CD8-positive, alpha-beta memory T cell (primary cell): Measurements from ENCODE around the gene CACTIN. TPM values are rescaled to one million over a fixed set of nuclear protein-coding genes. Genes with fewer than 3 reads are reported as not detected.
A peak's percentile ranks its signal among the peaks of the same experiment; 100 is the strongest.
"Not testable (repeated sequence)": the region's sequence is repeated elsewhere in the genome, so short reads cannot be mapped to it uniquely, and the experiment has no call there.

Experiments used
- CTCF ChIA-PET: fragments of 350-600 bp; sonication (Branson Sonifier 250); formaldehyde crosslinking; loops from one replicate; lab custom pipeline; 2021; ENCODE audit warnings: antibody characterized with exemption; lab: Charles Lee
- POLR2A ChIA-PET: fragments of 350-600 bp; sonication (Branson Sonifier 250); formaldehyde crosslinking; loops from one replicate; lab custom pipeline; 2021; ENCODE audit warnings: antibody characterized with exemption; lab: Charles Lee
- DNase-seq, 5 donors: peaks; one replicate each; pipeline versions ENCODE4 v3.0.0 to v3.0.0-alpha.2; 2020 to 2022; ENCODE audit warnings: mixed read lengths in 1 of 5
- H3K27ac ChIP-seq: one replicate; pipeline ENCODE4 v1.7.0; 2013; ENCODE audit warnings: low read depth, mild to moderate bottlenecking, low read length, moderate library complexity
- H3K27me3 ChIP-seq: 2 replicates; pipeline ENCODE4 v1.7.0; 2013; ENCODE audit warnings: low read length, mild to moderate bottlenecking; ENCODE audit not compliant: insufficient read depth, poor library complexity, severe bottlenecking
- H3K36me3 ChIP-seq: 2 replicates; pipeline ENCODE4 v1.7.0; 2013; ENCODE audit warnings: mild to moderate bottlenecking, low read length, moderate library complexity; ENCODE audit not compliant: insufficient read depth
- H3K4me1 ChIP-seq: 2 replicates; pipeline ENCODE4 v1.7.0; 2013; ENCODE audit warnings: mild to moderate bottlenecking, low read length, moderate library complexity; ENCODE audit not compliant: insufficient read depth
- H3K4me3 ChIP-seq: 2 replicates; pipeline ENCODE4 v1.7.0; 2013; ENCODE audit warnings: mild to moderate bottlenecking, low read length
- H3K9me3 ChIP-seq: 2 replicates; pipeline ENCODE4 v1.7.0; 2013; ENCODE audit warnings: mild to moderate bottlenecking, low read length
- H3K27ac Mint-ChIP-seq, 8 donors: one replicate each; pipeline ENCODE4 v1.8.0; 2020 to 2021; ENCODE audit warnings: mixed read lengths in 8 of 8, mild to moderate bottlenecking in 6 of 8, inconsistent platforms in 3 of 8, moderate library complexity in 3 of 8
- H3K27me3 Mint-ChIP-seq, 2 donors: one replicate each; pipeline ENCODE4 v1.8.0; 2020 to 2021; ENCODE audit warnings: mixed read lengths in 2 of 2, mild to moderate bottlenecking in 1 of 2, moderate library complexity in 1 of 2
- H3K36me3 Mint-ChIP-seq, 3 donors: one replicate each; pipeline ENCODE4 v1.8.0; 2020 to 2021; ENCODE audit warnings: mixed read lengths in 3 of 3, inconsistent platforms in 1 of 3, mild to moderate bottlenecking in 1 of 3
- H3K4me1 Mint-ChIP-seq, 3 donors: one replicate each; pipeline ENCODE4 v1.8.0; 2020 to 2021; ENCODE audit warnings: mixed read lengths in 3 of 3, inconsistent platforms in 1 of 3, mild to moderate bottlenecking in 1 of 3
- H3K4me3 Mint-ChIP-seq, 7 donors: one replicate each; pipeline ENCODE4 v1.8.0; 2020 to 2021; ENCODE audit warnings: mixed read lengths in 7 of 7, mild to moderate bottlenecking in 6 of 7, moderate library complexity in 4 of 7, inconsistent platforms in 2 of 7
- H3K9me3 Mint-ChIP-seq, 5 donors: one replicate each; pipeline ENCODE4 v1.8.0; 2020 to 2022; ENCODE audit warnings: mixed read lengths in 5 of 5, mild to moderate bottlenecking in 3 of 5, moderate library complexity in 2 of 5, inconsistent platforms in 1 of 5
- polyA plus RNA-seq: library from polyadenylated mRNA; unstranded; fragments of 300-500 nt; fragmentation: Illumina TruSeq; gene quantifications from one replicate; pipeline ENCODE4 v1.2.3, GENCODE V29; 2021
- total RNA-seq, 2 experiments: library from RNA; stranded (reverse); gene quantifications; one replicate each; pipeline ENCODE4 v1.2.3, GENCODE V29; 2021

Gene CACTIN
- total and polyA plus RNA-seq, 3 experiments from 2014 or later: 16.8 to 39.5 (median 37.2) TPM

DNA sequence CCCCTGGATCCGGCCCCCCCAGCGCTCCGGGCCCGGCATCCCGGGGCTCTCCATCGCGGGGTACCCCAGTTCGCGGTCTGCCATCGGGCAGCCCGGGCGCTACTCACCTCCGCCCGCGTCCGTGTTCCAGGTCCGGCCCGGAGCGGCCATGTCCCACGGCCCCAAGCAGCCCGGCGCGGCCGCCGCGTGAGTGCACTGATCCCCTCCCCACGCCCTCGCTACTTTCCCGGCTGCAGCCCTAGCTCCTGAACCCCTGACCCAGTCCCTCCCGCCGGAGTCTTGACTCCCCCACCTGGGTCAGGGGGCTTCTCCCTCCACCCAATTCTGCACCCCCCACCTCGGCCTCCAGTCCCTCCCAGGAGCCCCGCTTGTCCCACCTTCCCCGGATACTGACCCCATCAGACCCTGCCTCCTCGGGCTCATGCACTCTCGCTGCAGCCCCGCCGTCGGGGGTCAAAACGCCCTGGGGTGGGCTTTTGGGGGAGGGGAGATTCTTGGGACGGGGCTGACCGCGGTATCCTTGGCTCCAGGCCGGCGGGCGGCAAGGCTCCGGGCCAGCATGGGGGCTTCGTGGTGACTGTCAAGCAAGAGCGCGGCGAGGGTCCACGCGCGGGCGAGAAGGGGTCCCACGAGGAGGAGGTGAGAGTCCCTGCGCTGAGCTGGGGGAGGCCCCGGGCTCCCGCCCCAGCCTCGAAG lies 53.3 kb downstream of the CACTIN start:
- no peaks in the 10 kb centered on the region for H3K36me3 ChIP-seq
- H3K4me1 ChIP-seq: peaks cover 15% of the 10 kb centered on the region
- Mint-ChIP-seq H3K36me3 (peaks cover 0 to 12% (median 2%) of the 10 kb centered on the region in 3 donors), H3K27me3 (no peaks in the 10 kb centered on the region), H3K4me3 (peak overlapping the region; percentile 78 to 95 (median 82)), H3K27ac (peak overlapping the region in 5 of 8 donors; percentile 61 to 93 (median 79)), H3K9me3 (peaks cover 0 to 2% (median 0%) of the 10 kb centered on the region in 5 donors), H3K4me1 (peaks cover 14 to 22% (median 20%) of the 10 kb centered on the region in 3 donors)
- H3K27ac ChIP-seq: peak overlapping the region; percentile 69
- H3K4me3 ChIP-seq: peak overlapping the region; percentile 66
- POLR2A ChIA-PET: no interaction called here
- H3K9me3 ChIP-seq: no peaks in the 10 kb centered on the region
- no peaks in the 10 kb centered on the region for H3K27me3 ChIP-seq
- DNase-seq: no peak
- CTCF ChIA-PET: interaction anchor here (1.3 kb wide), 1 partner anchor 19 kb away, joined by 3 read pairs; no protein-coding TSS in a partner anchor

DNA sequence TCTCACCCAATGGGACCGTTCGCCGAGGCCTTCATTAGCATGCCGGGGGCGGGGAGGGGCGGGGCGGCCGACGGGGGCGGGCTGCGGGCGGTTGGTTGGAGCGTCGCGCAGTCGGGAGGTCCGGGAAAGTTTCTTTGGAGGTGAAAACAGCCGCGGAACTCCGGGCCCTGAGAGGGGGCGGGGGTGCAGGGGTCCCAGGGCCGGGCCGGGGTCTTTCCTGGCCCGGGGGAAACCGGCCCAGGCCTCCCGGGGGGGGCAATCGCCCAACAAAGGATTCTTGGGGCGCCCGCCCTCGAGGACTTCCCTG lies 53.8 kb downstream of the CACTIN start, which contains the start of gene HMG20B:
Gene HMG20B (plus strand): TSS at position 90 of the 307 bp plus-strand sequence. CDS start 366 bp downstream, outside the sequence.
- H3K9me3 ChIP-seq: no peaks in the 10 kb centered on the region
- peak within 1 kb of the TSS; percentile 69 for H3K27ac ChIP-seq
- CTCF ChIA-PET: no interaction called here
- no peaks in the 10 kb centered on the region for H3K36me3 ChIP-seq
- Mint-ChIP-seq H3K36me3 (peaks cover 0 to 12% (median 2%) of the 10 kb centered on the region in 3 donors), H3K9me3 (peaks cover 0 to 2% (median 0%) of the 10 kb centered on the region in 5 donors), H3K4me1 (peaks cover 14 to 22% (median 20%) of the 10 kb centered on the region in 3 donors), H3K4me3 (peak within 1 kb of the TSS; percentile 78 to 95 (median 82)), H3K27ac (peak within 1 kb of the TSS; percentile 42 to 93 (median 72)), H3K27me3 (no peaks in the 10 kb centered on the region)
- no peak for DNase-seq
- POLR2A ChIA-PET: no interaction called here
- peak within 1 kb of the TSS; percentile 77 for H3K4me3 ChIP-seq
- H3K4me1 ChIP-seq: peaks cover 15% of the 10 kb centered on the region
- no peaks in the 10 kb centered on the region for H3K27me3 ChIP-seq

DNA sequence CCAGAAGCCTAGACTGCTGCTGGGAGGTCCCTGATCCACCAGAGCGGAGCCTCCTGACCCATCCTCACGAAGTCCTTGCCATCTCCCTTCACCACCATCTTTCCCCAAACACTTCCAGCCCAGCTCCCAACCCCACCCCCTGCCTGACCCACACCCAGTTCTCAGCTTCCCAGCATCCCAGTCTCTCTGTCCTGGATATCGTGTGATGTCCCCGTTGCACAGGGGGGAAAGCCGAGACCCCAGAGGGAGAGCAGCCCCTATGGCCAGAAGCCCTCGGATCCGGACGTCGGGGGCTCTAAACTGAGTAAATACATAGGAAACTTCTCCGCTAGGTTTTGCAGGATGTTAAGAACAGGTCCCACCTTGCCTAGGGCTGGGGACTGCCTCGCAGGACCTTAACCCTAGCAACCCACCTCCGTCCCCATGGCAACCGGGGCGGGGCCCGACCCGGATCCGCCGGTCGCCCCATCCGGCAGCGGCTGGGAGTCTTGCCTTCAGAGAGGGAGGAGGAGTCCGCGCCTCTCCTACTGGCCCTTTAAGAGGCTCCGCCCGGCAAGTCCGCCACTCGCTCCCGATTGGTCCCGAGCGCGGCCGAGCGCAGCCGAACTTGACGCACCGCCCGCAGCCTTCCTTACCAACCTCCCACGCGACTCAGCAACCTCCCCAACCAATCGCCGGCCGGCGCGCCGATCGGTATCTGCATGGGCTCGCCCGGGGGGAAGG lies 54.3 kb downstream of the CACTIN start:
- peaks cover 0 to 2% (median 0%) of the 10 kb centered on the region in 5 donors for H3K9me3 Mint-ChIP-seq

DNA sequence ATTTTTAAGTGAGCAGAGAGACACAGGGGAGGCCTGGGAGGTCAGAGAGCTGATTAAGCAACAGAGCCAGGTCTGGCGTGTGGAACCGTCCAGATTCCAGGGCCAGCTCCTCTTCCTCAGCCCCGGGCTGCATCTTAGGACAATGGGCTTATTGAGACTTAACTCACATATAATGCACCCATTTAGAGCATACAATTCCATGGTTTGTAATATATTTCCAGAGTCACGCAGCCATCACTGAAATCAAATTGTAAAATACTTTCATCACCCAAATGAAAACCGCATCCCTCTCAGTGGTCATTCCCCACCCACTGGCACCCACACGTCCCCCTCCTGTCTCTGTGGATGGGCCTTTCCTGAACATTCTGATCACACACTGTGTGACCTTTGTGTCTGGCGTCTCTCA lies 56.0 kb downstream of the CACTIN start:
- H3K27me3 Mint-ChIP-seq: no peaks in the 10 kb centered on the region
- H3K4me1 Mint-ChIP-seq: peaks cover 14 to 22% (median 20%) of the 10 kb centered on the region in 3 donors
- Histone ChIP-seq H3K27me3 (no peaks in the 10 kb centered on the region), H3K27ac (no peak overlapping the region), H3K36me3 (no peaks in the 10 kb centered on the region), H3K9me3 (no peaks in the 10 kb centered on the region), H3K4me1 (peaks cover 15% of the 10 kb centered on the region), H3K4me3 (no peak overlapping the region)
- peak overlapping the region in 2 of 8 donors; percentile 13 to 32 for H3K27ac Mint-ChIP-seq
- no peak overlapping the region for H3K4me3 Mint-ChIP-seq
- DNase-seq: no peak
- peaks cover 0 to 2% (median 0%) of the 10 kb centered on the region in 5 donors for H3K9me3 Mint-ChIP-seq
- POLR2A ChIA-PET: no interaction called here
- CTCF ChIA-PET: interaction anchor here (1.2 kb wide), 1 partner anchor 15 kb away, joined by 3 read pairs; the partner anchor contains the start of gene GIPC3
- peaks cover 0 to 8% (median 2%) of the 10 kb centered on the region in 3 donors for H3K36me3 Mint-ChIP-seq

More for the DNA sequence above, 54.3 kb downstream of the CACTIN start:
- H3K36me3 ChIP-seq: no peaks in the 10 kb centered on the region
- Mint-ChIP-seq H3K36me3 (peaks cover 0 to 12% (median 2%) of the 10 kb centered on the region in 3 donors), H3K4me1 (peaks cover 14 to 22% (median 20%) of the 10 kb centered on the region in 3 donors), H3K27me3 (no peaks in the 10 kb centered on the region), H3K27ac (peak overlapping the region in 6 of 8 donors; percentile 15 to 83 (median 66)), H3K4me3 (peak overlapping the region; percentile 74 to 89 (median 80))
- peak overlapping the region; percentile 68 for H3K27ac ChIP-seq
- H3K27me3 ChIP-seq: no peaks in the 10 kb centered on the region
- H3K4me1 ChIP-seq: peaks cover 15% of the 10 kb centered on the region
- H3K9me3 ChIP-seq: no peaks in the 10 kb centered on the region
- peak overlapping the region; percentile 77 for H3K4me3 ChIP-seq
- POLR2A ChIA-PET: no interaction called here
- CTCF ChIA-PET: no interaction called here
- DNase-seq: peak; percentile 98 to 100 (median 99)

DNA sequence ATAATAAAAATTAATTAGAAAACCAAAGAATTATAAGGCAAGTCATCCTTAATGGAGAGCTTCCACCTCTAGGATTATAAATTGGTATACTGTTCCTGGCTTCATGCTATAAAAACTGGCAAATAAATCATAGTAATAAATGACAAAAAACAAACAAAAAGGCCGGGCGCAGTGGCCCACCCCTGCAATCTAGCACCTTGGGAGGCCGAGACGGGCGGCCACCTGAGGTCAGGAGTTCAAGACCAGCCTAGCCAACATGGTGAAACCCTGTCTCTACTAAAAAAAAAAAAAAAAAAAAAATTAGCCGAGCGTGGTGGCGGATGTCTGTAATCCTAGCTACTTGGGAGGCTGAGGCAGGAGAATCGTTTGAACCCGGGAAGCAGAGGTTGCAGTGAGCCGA lies 56.5 kb downstream of the CACTIN start:
- H3K9me3 Mint-ChIP-seq, H3K4me3 Mint-ChIP-seq, H3K9me3 ChIP-seq, H3K4me3 ChIP-seq, DNase-seq, H3K36me3 ChIP-seq, H3K27me3 Mint-ChIP-seq, H3K27ac ChIP-seq, H3K27me3 ChIP-seq, H3K36me3 Mint-ChIP-seq, POLR2A ChIA-PET: not testable (repeated sequence)
- peaks cover 15% of the 10 kb centered on the region for H3K4me1 ChIP-seq
- Mint-ChIP-seq H3K27ac (peak overlapping the region in 1 of 8 donors; percentile 38), H3K4me1 (peaks cover 10 to 18% (median 17%) of the 10 kb centered on the region in 3 donors)
- CTCF ChIA-PET: interaction anchor here (1.1 to 1.2 kb wide), 2 partner anchors 15 to 25 kb away, joined by 3 read pairs; partner anchors contain the start of gene GIPC3

DNA sequence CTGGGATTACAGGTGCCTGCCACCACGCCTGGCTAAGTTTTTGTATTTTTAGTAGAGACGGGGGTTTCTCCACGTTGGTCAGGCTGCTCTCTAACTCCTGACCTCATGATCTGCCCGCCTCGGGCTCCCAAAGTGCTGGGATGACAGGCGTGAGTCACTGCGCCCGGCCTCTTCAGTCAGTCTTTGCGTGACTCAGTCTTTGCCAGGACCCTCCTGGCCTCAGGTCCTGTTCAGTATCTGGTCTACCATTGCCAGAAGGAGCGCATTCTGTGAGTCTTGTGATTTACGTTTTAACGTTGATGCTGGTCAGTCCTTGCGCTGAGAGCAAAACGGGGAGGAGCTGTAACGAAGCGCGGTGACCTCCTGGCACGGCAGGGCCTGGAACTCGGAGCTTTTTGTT lies 61.5 kb downstream of the CACTIN start:
- H3K36me3 ChIP-seq: no peaks in the 10 kb centered on the region
- no peaks in the 10 kb centered on the region for H3K4me1 Mint-ChIP-seq
- POLR2A ChIA-PET: no interaction called here
- no peaks in the 10 kb centered on the region for H3K4me1 ChIP-seq
- CTCF ChIA-PET: interaction anchor here (0.6 kb wide), 1 partner anchor 77 kb away, joined by 3 read pairs; no protein-coding TSS in a partner anchor
- H3K27me3 Mint-ChIP-seq: no peaks in the 10 kb centered on the region
- no peaks in the 10 kb centered on the region for H3K9me3 ChIP-seq
- H3K4me3 Mint-ChIP-seq: no peak overlapping the region
- no peak overlapping the region for H3K4me3 ChIP-seq
- no peaks in the 10 kb centered on the region for H3K9me3 Mint-ChIP-seq
- DNase-seq: no peak
- H3K27ac ChIP-seq: no peak overlapping the region
- H3K27ac Mint-ChIP-seq: no peak overlapping the region
- no peaks in the 10 kb centered on the region for H3K27me3 ChIP-seq
- no peaks in the 10 kb centered on the region for H3K36me3 Mint-ChIP-seq

DNA sequence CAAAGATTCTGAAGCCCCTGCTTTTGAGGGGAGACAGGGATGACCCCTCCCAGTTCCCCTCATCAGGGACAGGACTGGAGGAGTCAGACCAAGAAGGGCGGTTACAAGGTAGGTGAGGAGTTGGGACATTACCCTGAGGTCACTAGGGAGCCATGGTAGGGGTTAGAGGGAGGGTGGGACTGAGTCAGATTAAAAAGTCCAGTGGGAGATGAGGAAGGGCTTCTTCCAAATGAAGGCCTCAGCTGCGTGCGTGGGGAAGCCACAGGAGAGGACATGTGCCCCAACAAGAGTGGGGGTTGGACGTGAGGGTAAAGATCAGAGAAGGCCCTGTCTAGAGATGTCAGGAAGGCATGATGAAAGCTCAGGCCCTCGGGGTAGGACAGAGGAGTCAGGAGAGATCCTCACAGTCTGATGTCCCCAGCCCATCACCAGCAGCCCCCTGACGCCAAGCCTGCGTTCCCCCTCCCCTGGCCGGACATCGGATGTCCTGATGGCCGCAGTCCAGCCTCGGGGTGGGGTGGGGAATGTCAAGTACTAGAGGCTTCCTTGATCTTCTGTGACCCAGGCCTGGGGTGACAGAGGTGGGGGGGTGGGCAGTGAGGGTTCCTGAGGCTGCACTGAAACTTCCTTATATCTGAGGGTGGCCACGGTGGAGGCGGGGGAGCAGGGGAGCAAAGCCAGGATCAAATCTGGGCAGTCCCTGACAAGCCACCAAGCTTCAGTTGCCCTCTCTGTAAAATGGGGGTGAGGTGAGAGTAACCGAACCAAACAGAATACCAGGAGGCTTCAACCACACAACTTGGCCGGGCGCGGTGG lies 62.7 kb downstream of the CACTIN start:
- Mint-ChIP-seq H3K4me1 (no peaks in the 10 kb centered on the region), H3K4me3 (no peak overlapping the region), H3K36me3 (no peaks in the 10 kb centered on the region), H3K27ac (peak overlapping the region in 1 of 8 donors; percentile 75), H3K27me3 (no peaks in the 10 kb centered on the region), H3K9me3 (no peaks in the 10 kb centered on the region)
- H3K4me1 ChIP-seq: no peaks in the 10 kb centered on the region
- no peak for DNase-seq
- ChIA-PET POLR2A (no interaction called here), CTCF (no interaction called here)
- H3K27me3 ChIP-seq: no peaks in the 10 kb centered on the region
- no peak overlapping the region for H3K4me3 ChIP-seq
- no peak overlapping the region for H3K27ac ChIP-seq
- H3K36me3 ChIP-seq: no peaks in the 10 kb centered on the region
- no peaks in the 10 kb centered on the region for H3K9me3 ChIP-seq
